WTC11 (cell line): ENCODE measurements around the gene CHST3. TPM values are rescaled to one million over a fixed set of nuclear protein-coding genes. Genes with fewer than 3 reads are reported as not detected.
"Not testable (repeated sequence)": the region's sequence is repeated elsewhere in the genome, so short reads cannot be mapped to it uniquely, and the experiment has no call there.

ENCODE experiments used
- ATAC-seq: fragments of 200-7000 bp; cut with Tn5 transposase; 2 replicates; pipeline ENCODE4 v1.10.0; 2021; ENCODE audit warnings: mild to moderate bottlenecking, moderate library complexity
- CTCF ChIA-PET: fragments of 300-600 bp; sonication (Branson Sonifier 250); formaldehyde crosslinking; loops from one replicate; lab custom pipeline; 2021; ENCODE audit warnings: antibody characterized with exemption; lab: Charles Lee
- POLR2A ChIA-PET: fragments of 350-600 bp; sonication (Branson Sonifier 250); formaldehyde crosslinking; loops from one replicate; lab custom pipeline; 2021; ENCODE audit warnings: antibody characterized with exemption; lab: Charles Lee
- DNase-seq: peaks from one replicate; pipeline ENCODE4 v3.0.0; 2021; ENCODE audit warnings: low spot score
- H3K27ac Mint-ChIP-seq: 2 replicates; pipeline ENCODE4 v1.8.0; 2021; ENCODE audit warnings: mixed read lengths
- H3K27me3 Mint-ChIP-seq: 2 replicates; pipeline ENCODE4 v1.8.0; 2021; ENCODE audit warnings: low read depth, mild to moderate bottlenecking, moderate library complexity, mixed read lengths
- H3K36me3 Mint-ChIP-seq: 2 replicates; pipeline ENCODE4 v1.8.0; 2021; ENCODE audit warnings: mixed read lengths
- H3K4me1 Mint-ChIP-seq: 2 replicates; pipeline ENCODE4 v1.8.0; 2022; ENCODE audit warnings: mixed read lengths
- H3K4me3 Mint-ChIP-seq: 2 replicates; pipeline ENCODE4 v1.8.0; 2021; ENCODE audit warnings: mild to moderate bottlenecking, moderate library complexity, mixed read lengths
- H3K9me3 Mint-ChIP-seq: 2 replicates; pipeline ENCODE4 v1.8.0; 2021; ENCODE audit warnings: mixed read lengths
- CBFB ChIP-seq: sonication (generic); formaldehyde crosslinking; IDR thresholded peaks from 2 replicates; pipeline ENCODE4 v1.8.1; 2022; ENCODE audit warnings: mild to moderate bottlenecking, low read depth, missing genetic modification reagents
- ELF4 ChIP-seq: sonication (generic); formaldehyde crosslinking; IDR thresholded peaks from 2 replicates; pipeline ENCODE4 v1.8.1; 2022; ENCODE audit warnings: low read depth, mild to moderate bottlenecking, moderate library complexity, missing genetic modification reagents
- FOXJ3 ChIP-seq: sonication (generic); formaldehyde crosslinking; IDR thresholded peaks from 2 replicates; pipeline ENCODE4 v1.9.0; 2021; ENCODE audit warnings: missing genetic modification reagents, mild to moderate bottlenecking, borderline replicate concordance
- FOXK1 ChIP-seq: sonication (generic); formaldehyde crosslinking; IDR thresholded peaks from 2 replicates; pipeline ENCODE4 v1.8.0; 2022; ENCODE audit warnings: mild to moderate bottlenecking, moderate library complexity, missing genetic modification reagents
- HMGA2 ChIP-seq: fragments of 250-450 bp; sonication (Bioruptor Pico); IDR thresholded peaks from 2 replicates; pipeline ENCODE4 v1.4.0; 2021; ENCODE audit warnings: mild to moderate bottlenecking, moderate library complexity
- NFATC4 ChIP-seq: fragments of 250-450 bp; sonication (Bioruptor Pico); IDR thresholded peaks from 2 replicates; pipeline ENCODE4 v1.9.0; 2021; ENCODE audit warnings: mild to moderate bottlenecking
- OVOL2 ChIP-seq: fragments of 250-450 bp; sonication (Bioruptor Pico); IDR thresholded peaks from 2 replicates; pipeline ENCODE4 v1.9.0; 2021; ENCODE audit warnings: mild to moderate bottlenecking, borderline replicate concordance
- ZBTB21 ChIP-seq: sonication (generic); formaldehyde crosslinking; IDR thresholded peaks from 2 replicates; pipeline ENCODE4 v1.8.1; 2023; ENCODE audit warnings: mild to moderate bottlenecking, missing genetic modification reagents, borderline replicate concordance
- ZNF263 ChIP-seq: sonication (generic); formaldehyde crosslinking; IDR thresholded peaks from 2 replicates; pipeline ENCODE4 v1.8.1; 2022; ENCODE audit warnings: low read depth, mild to moderate bottlenecking, moderate library complexity, missing genetic modification reagents
- ZNF671 ChIP-seq: fragments of 250-450 bp; sonication (Bioruptor Pico); IDR thresholded peaks from 2 replicates; pipeline ENCODE4 v1.8.0; 2021; ENCODE audit warnings: mild to moderate bottlenecking
- total RNA-seq: library from RNA; stranded (reverse); gene quantifications from 3 replicates; pipeline ENCODE4 v1.2.3, GENCODE V29; 2021
- TF ChIP-seq, protein P1 (sequence below): sonication (generic); formaldehyde crosslinking; IDR thresholded peaks from 2 replicates; pipeline ENCODE4 v1.8.1; 2022; ENCODE audit warnings: low read depth, mild to moderate bottlenecking, moderate library complexity, missing genetic modification reagents, borderline replicate concordance
- TF ChIP-seq, protein P2 (sequence below): sonication (generic); formaldehyde crosslinking; IDR thresholded peaks from 2 replicates; pipeline ENCODE4 v1.8.0; 2023; ENCODE audit warnings: missing genetic modification reagents, mild to moderate bottlenecking, borderline replicate concordance
- TF ChIP-seq, protein P3 (sequence below): sonication (generic); formaldehyde crosslinking; IDR thresholded peaks from 2 replicates; pipeline ENCODE4 v1.8.0; 2022; ENCODE audit warnings: mild to moderate bottlenecking, missing genetic modification reagents
- TF ChIP-seq, protein P4 (sequence below): fragments of 250-450 bp; sonication (Bioruptor Pico); conservative IDR thresholded peaks from 2 replicates; pipeline ENCODE4 v1.9.0; 2021; ENCODE audit warnings: mild to moderate bottlenecking
- TF ChIP-seq, protein P5 (sequence below): sonication (generic); formaldehyde crosslinking; IDR thresholded peaks from 2 replicates; pipeline ENCODE4 v1.8.1; 2022; ENCODE audit warnings: low read depth, missing genetic modification reagents, borderline replicate concordance
- TF ChIP-seq, protein P6 (sequence below): sonication (generic); formaldehyde crosslinking; IDR thresholded peaks from 2 replicates; pipeline ENCODE4 v1.8.1; 2023; ENCODE audit warnings: mild to moderate bottlenecking, missing genetic modification reagents, borderline replicate concordance
- TF ChIP-seq, protein P7 (sequence below): sonication (generic); formaldehyde crosslinking; IDR thresholded peaks from 2 replicates; pipeline ENCODE4 v1.8.0; 2023; ENCODE audit warnings: mild to moderate bottlenecking, missing genetic modification reagents

The CHST3 gene
- total RNA-seq, 1 experiment from 2014 or later: 7.0 TPM

DNA sequence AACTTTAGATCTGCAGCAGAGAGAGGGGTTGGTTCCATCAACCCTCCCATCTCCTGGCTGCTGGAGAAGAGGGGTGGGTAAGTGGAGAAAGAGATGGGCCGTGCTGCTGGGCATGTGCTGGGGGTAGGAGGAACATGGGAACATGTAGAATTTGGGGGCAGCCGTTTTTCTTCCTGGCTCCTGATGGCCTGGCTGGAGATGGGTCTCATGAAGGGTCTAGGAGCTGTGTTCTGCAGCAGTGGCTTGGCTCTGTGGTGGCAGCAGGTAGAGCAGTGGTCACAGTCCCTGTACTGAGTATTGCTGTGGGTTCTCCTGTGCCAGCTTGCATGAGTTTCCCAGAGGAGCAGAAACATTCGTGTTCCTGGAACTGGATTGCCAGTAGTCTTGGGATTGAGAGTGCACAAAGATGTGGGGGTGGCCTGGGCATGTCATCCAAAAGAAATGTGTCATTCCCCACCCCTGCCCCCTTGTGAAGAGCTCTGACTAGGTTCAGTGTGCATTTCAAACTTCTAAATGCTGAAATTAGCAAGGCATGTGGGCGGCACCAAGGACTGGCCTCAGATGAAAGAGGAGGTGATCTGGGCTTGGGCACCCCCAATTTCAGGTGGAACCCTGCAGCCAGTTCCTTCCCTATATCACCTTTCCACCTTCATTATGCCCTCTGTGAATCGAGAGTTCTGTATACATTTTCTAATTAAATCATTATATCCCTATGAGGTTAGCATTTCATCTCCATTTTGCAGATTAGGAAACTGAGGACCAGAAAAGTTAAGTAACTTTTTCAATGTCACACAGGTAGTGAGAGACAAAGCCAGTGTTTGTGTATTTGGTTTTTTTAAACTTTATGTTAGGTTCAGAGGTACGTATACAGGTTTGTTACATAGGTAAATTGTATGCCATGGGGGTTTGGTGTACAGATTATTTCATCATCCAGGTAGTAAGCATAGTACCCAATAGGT lies 2.1 kb downstream of the CHST3 start:
- ChIA-PET POLR2A (interaction anchor here (0.8 kb wide), 2 partner anchors 12 to 375 kb away, joined by 4 read pairs; no protein-coding TSS in a partner anchor), CTCF (interaction anchor here (0.5 to 2.7 kb wide), 3 partner anchors 11 to 364 kb away, joined by 4 to 13 read pairs (median 4); no protein-coding TSS in a partner anchor)
- DNase-seq: no peak
- TF ChIP-seq ZNF263 (CRISPR knock-in tag) (no peak), ZNF671 (CRISPR knock-in tag) (no peak), FOXJ3 (CRISPR knock-in tag) (no peak), ZBTB21 (CRISPR knock-in tag) (no peak), HMGA2 (CRISPR knock-in tag) (no peak), ELF4 (no peak), OVOL2 (no peak), NFATC4 (no peak), FOXK1 (no peak), CBFB (no peak)
- TF ChIP-seq, protein P1, sequence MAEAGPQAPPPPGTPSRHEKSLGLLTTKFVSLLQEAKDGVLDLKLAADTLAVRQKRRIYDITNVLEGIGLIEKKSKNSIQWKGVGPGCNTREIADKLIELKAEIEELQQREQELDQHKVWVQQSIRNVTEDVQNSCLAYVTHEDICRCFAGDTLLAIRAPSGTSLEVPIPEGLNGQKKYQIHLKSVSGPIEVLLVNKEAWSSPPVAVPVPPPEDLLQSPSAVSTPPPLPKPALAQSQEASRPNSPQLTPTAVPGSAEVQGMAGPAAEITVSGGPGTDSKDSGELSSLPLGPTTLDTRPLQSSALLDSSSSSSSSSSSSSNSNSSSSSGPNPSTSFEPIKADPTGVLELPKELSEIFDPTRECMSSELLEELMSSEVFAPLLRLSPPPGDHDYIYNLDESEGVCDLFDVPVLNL (CRISPR knock-in tag): no peak
- TF ChIP-seq, protein P2, sequence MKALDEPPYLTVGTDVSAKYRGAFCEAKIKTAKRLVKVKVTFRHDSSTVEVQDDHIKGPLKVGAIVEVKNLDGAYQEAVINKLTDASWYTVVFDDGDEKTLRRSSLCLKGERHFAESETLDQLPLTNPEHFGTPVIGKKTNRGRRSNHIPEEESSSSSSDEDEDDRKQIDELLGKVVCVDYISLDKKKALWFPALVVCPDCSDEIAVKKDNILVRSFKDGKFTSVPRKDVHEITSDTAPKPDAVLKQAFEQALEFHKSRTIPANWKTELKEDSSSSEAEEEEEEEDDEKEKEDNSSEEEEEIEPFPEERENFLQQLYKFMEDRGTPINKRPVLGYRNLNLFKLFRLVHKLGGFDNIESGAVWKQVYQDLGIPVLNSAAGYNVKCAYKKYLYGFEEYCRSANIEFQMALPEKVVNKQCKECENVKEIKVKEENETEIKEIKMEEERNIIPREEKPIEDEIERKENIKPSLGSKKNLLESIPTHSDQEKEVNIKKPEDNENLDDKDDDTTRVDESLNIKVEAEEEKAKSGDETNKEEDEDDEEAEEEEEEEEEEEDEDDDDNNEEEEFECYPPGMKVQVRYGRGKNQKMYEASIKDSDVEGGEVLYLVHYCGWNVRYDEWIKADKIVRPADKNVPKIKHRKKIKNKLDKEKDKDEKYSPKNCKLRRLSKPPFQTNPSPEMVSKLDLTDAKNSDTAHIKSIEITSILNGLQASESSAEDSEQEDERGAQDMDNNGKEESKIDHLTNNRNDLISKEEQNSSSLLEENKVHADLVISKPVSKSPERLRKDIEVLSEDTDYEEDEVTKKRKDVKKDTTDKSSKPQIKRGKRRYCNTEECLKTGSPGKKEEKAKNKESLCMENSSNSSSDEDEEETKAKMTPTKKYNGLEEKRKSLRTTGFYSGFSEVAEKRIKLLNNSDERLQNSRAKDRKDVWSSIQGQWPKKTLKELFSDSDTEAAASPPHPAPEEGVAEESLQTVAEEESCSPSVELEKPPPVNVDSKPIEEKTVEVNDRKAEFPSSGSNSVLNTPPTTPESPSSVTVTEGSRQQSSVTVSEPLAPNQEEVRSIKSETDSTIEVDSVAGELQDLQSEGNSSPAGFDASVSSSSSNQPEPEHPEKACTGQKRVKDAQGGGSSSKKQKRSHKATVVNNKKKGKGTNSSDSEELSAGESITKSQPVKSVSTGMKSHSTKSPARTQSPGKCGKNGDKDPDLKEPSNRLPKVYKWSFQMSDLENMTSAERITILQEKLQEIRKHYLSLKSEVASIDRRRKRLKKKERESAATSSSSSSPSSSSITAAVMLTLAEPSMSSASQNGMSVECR (CRISPR knock-in tag): no peak
- TF ChIP-seq, protein P3, sequence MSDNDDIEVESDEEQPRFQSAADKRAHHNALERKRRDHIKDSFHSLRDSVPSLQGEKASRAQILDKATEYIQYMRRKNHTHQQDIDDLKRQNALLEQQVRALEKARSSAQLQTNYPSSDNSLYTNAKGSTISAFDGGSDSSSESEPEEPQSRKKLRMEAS (CRISPR knock-in tag): no peak
- TF ChIP-seq, protein P4, sequence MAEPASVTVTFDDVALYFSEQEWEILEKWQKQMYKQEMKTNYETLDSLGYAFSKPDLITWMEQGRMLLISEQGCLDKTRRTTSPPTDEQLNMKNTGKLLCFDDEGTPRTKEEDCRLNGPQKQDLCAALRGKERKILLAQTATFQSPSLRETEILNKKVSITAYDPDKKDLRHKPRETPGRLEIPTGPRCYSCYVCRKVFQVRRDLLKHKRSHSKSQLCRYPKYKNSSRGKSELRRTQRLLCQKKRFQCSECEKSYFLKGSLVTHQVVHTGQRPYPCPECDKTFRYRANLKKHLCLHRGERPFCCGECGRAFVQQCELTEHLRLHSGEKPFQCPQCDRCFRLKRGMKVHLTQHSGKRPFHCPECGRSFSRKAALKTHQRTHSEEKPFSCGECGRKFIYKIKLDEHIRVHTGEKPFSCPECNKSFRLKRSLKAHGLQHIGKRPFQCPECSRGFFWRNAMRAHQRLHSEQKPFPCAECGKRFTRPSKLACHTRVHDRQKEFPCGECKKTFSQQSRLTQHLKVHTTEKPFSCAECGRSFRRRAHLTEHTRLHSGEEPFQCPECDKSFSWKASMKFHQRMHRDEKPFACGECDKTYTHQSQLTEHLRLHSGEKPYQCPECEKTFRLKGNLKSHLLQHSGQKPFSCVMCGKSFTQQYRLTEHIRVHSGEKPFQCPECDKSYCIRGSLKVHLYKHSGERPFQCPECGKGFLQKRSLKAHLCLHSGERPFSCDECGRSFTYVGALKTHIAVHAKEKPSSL (CRISPR knock-in tag): no peak
- TF ChIP-seq, protein P5, sequence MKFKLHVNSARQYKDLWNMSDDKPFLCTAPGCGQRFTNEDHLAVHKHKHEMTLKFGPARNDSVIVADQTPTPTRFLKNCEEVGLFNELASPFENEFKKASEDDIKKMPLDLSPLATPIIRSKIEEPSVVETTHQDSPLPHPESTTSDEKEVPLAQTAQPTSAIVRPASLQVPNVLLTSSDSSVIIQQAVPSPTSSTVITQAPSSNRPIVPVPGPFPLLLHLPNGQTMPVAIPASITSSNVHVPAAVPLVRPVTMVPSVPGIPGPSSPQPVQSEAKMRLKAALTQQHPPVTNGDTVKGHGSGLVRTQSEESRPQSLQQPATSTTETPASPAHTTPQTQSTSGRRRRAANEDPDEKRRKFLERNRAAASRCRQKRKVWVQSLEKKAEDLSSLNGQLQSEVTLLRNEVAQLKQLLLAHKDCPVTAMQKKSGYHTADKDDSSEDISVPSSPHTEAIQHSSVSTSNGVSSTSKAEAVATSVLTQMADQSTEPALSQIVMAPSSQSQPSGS (CRISPR knock-in tag): no peak
- TF ChIP-seq, protein P6, sequence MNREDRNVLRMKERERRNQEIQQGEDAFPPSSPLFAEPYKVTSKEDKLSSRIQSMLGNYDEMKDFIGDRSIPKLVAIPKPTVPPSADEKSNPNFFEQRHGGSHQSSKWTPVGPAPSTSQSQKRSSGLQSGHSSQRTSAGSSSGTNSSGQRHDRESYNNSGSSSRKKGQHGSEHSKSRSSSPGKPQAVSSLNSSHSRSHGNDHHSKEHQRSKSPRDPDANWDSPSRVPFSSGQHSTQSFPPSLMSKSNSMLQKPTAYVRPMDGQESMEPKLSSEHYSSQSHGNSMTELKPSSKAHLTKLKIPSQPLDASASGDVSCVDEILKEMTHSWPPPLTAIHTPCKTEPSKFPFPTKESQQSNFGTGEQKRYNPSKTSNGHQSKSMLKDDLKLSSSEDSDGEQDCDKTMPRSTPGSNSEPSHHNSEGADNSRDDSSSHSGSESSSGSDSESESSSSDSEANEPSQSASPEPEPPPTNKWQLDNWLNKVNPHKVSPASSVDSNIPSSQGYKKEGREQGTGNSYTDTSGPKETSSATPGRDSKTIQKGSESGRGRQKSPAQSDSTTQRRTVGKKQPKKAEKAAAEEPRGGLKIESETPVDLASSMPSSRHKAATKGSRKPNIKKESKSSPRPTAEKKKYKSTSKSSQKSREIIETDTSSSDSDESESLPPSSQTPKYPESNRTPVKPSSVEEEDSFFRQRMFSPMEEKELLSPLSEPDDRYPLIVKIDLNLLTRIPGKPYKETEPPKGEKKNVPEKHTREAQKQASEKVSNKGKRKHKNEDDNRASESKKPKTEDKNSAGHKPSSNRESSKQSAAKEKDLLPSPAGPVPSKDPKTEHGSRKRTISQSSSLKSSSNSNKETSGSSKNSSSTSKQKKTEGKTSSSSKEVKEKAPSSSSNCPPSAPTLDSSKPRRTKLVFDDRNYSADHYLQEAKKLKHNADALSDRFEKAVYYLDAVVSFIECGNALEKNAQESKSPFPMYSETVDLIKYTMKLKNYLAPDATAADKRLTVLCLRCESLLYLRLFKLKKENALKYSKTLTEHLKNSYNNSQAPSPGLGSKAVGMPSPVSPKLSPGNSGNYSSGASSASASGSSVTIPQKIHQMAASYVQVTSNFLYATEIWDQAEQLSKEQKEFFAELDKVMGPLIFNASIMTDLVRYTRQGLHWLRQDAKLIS (CRISPR knock-in tag): no peak
- TF ChIP-seq, protein P7, sequence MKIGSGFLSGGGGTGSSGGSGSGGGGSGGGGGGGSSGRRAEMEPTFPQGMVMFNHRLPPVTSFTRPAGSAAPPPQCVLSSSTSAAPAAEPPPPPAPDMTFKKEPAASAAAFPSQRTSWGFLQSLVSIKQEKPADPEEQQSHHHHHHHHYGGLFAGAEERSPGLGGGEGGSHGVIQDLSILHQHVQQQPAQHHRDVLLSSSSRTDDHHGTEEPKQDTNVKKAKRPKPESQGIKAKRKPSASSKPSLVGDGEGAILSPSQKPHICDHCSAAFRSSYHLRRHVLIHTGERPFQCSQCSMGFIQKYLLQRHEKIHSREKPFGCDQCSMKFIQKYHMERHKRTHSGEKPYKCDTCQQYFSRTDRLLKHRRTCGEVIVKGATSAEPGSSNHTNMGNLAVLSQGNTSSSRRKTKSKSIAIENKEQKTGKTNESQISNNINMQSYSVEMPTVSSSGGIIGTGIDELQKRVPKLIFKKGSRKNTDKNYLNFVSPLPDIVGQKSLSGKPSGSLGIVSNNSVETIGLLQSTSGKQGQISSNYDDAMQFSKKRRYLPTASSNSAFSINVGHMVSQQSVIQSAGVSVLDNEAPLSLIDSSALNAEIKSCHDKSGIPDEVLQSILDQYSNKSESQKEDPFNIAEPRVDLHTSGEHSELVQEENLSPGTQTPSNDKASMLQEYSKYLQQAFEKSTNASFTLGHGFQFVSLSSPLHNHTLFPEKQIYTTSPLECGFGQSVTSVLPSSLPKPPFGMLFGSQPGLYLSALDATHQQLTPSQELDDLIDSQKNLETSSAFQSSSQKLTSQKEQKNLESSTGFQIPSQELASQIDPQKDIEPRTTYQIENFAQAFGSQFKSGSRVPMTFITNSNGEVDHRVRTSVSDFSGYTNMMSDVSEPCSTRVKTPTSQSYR (CRISPR knock-in tag): no peak
- ATAC-seq: no peak
- Mint-ChIP-seq H3K4me1 (peaks cover 43% of the 10 kb centered on the region), H3K27me3 (peaks cover 46% of the 10 kb centered on the region), H3K27ac (no peak overlapping the region), H3K4me3 (peak overlapping the region; percentile 87), H3K36me3 (no peaks in the 10 kb centered on the region), H3K9me3 (no peaks in the 10 kb centered on the region)

DNA sequence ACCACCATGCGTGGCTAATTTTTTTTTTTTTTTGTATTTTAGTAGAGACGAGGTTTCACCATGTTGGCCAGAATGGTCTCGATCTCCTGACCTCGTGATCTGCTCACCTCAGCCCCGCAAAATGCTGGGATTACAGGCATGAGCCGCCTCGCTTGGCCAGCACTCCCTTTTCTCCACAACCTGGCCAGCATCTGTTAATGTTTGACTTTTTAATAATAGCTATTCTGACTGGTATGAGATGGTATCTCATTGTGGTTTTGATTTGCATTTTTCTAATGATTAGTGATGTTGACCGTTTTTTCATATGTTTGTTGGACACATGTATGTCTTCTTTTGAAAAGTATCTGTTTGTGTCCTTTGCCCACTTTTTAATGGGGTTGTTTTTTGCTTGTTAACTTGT lies 3.8 kb downstream of the CHST3 start:
- H3K4me3 Mint-ChIP-seq, ATAC-seq, DNase-seq, POLR2A ChIA-PET, H3K36me3 Mint-ChIP-seq, H3K9me3 Mint-ChIP-seq, H3K27ac Mint-ChIP-seq: not testable (repeated sequence)
- Mint-ChIP-seq H3K27me3 (peaks cover 29% of the 10 kb centered on the region), H3K4me1 (peaks cover 43% of the 10 kb centered on the region)
- CTCF ChIA-PET: interaction anchor here (3.6 kb wide), 1 partner anchor 80 kb away, joined by 13 read pairs; no protein-coding TSS in a partner anchor
